ENCODE data around the gene CLASP2.
"Not testable (repeated sequence)": the region's sequence is repeated elsewhere in the genome, so short reads cannot be mapped to it uniquely, and the experiment has no call there.

- TF ChIP-seq POLR2A, POLR2AphosphoS5 (IDR thresholded peaks at IDR 0.05): not testable (repeated sequence)
Measured at GRCh38 chr3:33451994-33452393, 266.1 kb downstream of the CLASP2 start.
